GM12878 (cell line): ENCODE measurements around the gene CATSPERZ.

Experiments
- CEBPB ChIP-seq, 2 experiments: fragments of 150-350 bp in 1 of 2; IDR thresholded peaks; 2 replicates each; pipeline ENCODE4 v1.6.1; 2012 to 2014; ENCODE audit warnings: low read depth in 2 of 2, low read length in 2 of 2, borderline replicate concordance in 1 of 2, inconsistent platforms in 1 of 2
- ELK1 ChIP-seq: IDR thresholded peaks from 2 replicates; pipeline ENCODE4 v1.6.1; 2012; ENCODE audit warnings: low read depth, low read length, improper control_type of control experiment
- EP300 ChIP-seq, 2 experiments: fragments of 150-350 bp in 1 of 2; IDR thresholded peaks; 2 replicates each; pipeline ENCODE4 v1.6.1; 2011 to 2012; ENCODE audit warnings: low read depth in 2 of 2, low read length in 2 of 2, borderline replicate concordance in 1 of 2, improper control_type of control experiment in 1 of 2, inconsistent platforms in 1 of 2; ENCODE audit not compliant: control insufficient read depth in 1 of 2
- EZH2 ChIP-seq: IDR thresholded peaks from 2 replicates; pipeline ENCODE4 v1.6.1; 2012; ENCODE audit warnings: low read depth, mild to moderate bottlenecking, control low read depth, inconsistent platforms, low read length, borderline replicate concordance; ENCODE audit not compliant: control insufficient read depth
- POLR2AphosphoS5 ChIP-seq: IDR thresholded peaks from 2 replicates; pipeline ENCODE4 v1.6.1; 2011; ENCODE audit warnings: mild to moderate bottlenecking, low read length, inconsistent platforms
- SP1 ChIP-seq: IDR thresholded peaks from one replicate; pipeline ENCODE4 v1.6.1; 2011; ENCODE audit warnings: low read depth, low read length
- TF ChIP-seq, protein P1 (sequence below): IDR thresholded peaks from 2 replicates; pipeline ENCODE4 v1.6.1; 2012; ENCODE audit warnings: low read depth, low read length, improper control_type of control experiment
- TF ChIP-seq, protein P2 (sequence below): IDR thresholded peaks from 2 replicates; pipeline ENCODE4 v1.6.1; 2012; ENCODE audit warnings: mild to moderate bottlenecking, low read depth, low read length

DNA sequence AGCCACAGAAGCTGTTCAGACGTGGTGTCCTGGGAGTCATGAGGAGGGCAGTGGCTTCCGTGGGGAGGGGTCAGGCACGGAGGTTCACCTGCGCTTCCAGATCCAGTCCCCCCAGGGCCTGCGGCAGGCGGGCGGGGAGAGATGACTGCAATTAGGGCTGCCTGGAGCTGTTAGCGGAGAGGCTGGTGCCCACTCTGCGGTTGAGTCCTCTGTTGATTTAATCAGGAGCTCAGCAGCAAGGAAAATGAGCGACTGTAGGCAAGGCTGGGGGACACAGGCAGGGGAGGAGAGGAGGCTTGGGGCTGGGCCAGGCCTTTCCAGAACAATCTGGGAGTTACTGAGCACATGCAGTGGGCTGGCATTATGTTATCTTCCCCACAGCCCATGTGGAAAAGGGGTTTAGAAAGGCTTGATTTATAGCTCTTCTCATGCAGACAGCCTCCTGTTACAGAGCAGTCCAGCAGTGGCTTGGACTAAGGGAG, 35.7 kb upstream of the CATSPERZ start:
- no peak for TF ChIP-seq EZH2
- no peak for TF ChIP-seq POLR2AphosphoS5
- TF ChIP-seq ELK1: no peak
- no peak for TF ChIP-seq CEBPB (IDR thresholded peaks at IDR 0.05; ENCODE audit: borderline replicate concordance in 1 of 2, low read depth in 2 of 2, low read length in 2 of 2)
- TF ChIP-seq SP1: no peak
- TF ChIP-seq, protein P1, sequence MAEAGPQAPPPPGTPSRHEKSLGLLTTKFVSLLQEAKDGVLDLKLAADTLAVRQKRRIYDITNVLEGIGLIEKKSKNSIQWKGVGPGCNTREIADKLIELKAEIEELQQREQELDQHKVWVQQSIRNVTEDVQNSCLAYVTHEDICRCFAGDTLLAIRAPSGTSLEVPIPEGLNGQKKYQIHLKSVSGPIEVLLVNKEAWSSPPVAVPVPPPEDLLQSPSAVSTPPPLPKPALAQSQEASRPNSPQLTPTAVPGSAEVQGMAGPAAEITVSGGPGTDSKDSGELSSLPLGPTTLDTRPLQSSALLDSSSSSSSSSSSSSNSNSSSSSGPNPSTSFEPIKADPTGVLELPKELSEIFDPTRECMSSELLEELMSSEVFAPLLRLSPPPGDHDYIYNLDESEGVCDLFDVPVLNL: no peak
- TF ChIP-seq EP300 (IDR thresholded peaks at IDR 0.05; ENCODE audit: borderline replicate concordance in 1 of 2, control insufficient read depth in 1 of 2, low read depth in 2 of 2, low read length in 2 of 2): no peak
- TF ChIP-seq, protein P2, sequence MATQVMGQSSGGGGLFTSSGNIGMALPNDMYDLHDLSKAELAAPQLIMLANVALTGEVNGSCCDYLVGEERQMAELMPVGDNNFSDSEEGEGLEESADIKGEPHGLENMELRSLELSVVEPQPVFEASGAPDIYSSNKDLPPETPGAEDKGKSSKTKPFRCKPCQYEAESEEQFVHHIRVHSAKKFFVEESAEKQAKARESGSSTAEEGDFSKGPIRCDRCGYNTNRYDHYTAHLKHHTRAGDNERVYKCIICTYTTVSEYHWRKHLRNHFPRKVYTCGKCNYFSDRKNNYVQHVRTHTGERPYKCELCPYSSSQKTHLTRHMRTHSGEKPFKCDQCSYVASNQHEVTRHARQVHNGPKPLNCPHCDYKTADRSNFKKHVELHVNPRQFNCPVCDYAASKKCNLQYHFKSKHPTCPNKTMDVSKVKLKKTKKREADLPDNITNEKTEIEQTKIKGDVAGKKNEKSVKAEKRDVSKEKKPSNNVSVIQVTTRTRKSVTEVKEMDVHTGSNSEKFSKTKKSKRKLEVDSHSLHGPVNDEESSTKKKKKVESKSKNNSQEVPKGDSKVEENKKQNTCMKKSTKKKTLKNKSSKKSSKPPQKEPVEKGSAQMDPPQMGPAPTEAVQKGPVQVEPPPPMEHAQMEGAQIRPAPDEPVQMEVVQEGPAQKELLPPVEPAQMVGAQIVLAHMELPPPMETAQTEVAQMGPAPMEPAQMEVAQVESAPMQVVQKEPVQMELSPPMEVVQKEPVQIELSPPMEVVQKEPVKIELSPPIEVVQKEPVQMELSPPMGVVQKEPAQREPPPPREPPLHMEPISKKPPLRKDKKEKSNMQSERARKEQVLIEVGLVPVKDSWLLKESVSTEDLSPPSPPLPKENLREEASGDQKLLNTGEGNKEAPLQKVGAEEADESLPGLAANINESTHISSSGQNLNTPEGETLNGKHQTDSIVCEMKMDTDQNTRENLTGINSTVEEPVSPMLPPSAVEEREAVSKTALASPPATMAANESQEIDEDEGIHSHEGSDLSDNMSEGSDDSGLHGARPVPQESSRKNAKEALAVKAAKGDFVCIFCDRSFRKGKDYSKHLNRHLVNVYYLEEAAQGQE: no peak
